SK-N-SH treated with all-trans-retinoic acid at 6 μM for 48 hours (cell line): ENCODE measurements around the gene PCBP1.

Source experiments
- ARNTL ChIP-seq: fragments of 450-650 bp; formaldehyde crosslinking; IDR thresholded peaks from 2 replicates; pipeline ENCODE4 v1.5.0; 2020; ENCODE audit warnings: low read depth, mild to moderate bottlenecking, moderate library complexity, borderline replicate concordance
- CREB5 ChIP-seq: fragments of 250-450 bp; sonication (Bioruptor Pico); IDR thresholded peaks from 2 replicates; pipeline ENCODE4 v1.5.1; 2020; ENCODE audit warnings: low read depth, mild to moderate bottlenecking, moderate library complexity
- ESRRG ChIP-seq: fragments of 250-450 bp; sonication (Bioruptor Pico); IDR thresholded peaks from 2 replicates; pipeline ENCODE4 v1.6.1; 2021; ENCODE audit warnings: mild to moderate bottlenecking
- OSR1 ChIP-seq: fragments of 250-450 bp; sonication (Bioruptor Pico); IDR thresholded peaks from 2 replicates; pipeline ENCODE4 v1.8.0; 2022; ENCODE audit warnings: moderate library complexity, mild to moderate bottlenecking, inconsistent platforms
- PATZ1 ChIP-seq: fragments of 250-450 bp; sonication (Bioruptor Pico); IDR thresholded peaks from 2 replicates; pipeline ENCODE4 v1.8.0; 2020; ENCODE audit warnings: mild to moderate bottlenecking, moderate library complexity, borderline replicate concordance
- TCF4 ChIP-seq: fragments of 250-450 bp; sonication (Bioruptor Pico); IDR thresholded peaks from 2 replicates; pipeline ENCODE4 v1.8.0; 2021; ENCODE audit warnings: mild to moderate bottlenecking, moderate library complexity, borderline replicate concordance
- ZNF565 ChIP-seq: fragments of 450-650 bp; formaldehyde crosslinking; conservative IDR thresholded peaks from 2 replicates; pipeline ENCODE4 v1.5.0; 2020; ENCODE audit warnings: low read depth, mild to moderate bottlenecking, moderate library complexity
- ZNF8 ChIP-seq: fragments of 450-650 bp; formaldehyde crosslinking; IDR thresholded peaks from 2 replicates; pipeline ENCODE4 v1.5.0; 2020; ENCODE audit warnings: mild to moderate bottlenecking, moderate library complexity

DNA sequence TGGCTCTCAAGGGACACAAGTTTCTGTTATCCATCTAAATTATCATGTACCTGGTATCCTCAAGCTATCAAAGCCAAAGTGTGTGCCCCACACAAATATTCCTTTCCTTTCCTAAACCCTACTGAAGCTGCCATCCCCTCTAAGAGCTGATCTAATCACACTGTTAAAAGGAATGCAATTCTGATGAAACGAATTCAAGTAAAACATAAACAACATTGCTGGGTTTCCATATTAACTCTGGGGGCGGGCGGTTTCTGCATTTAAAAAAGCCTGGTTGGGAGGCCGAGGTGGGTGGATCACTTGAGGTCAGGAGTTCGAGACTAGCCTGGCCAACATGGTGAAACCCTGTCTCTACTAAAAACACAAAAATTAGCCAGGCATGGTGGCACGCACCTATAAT, 41.9 kb upstream of the PCBP1 start:
- TF ChIP-seq ZNF565 (CRISPR knock-in tag) (no peak), PATZ1 (CRISPR knock-in tag) (no peak), TCF4 (no peak), ARNTL (no peak), ZNF8 (CRISPR knock-in tag) (no peak), CREB5 (CRISPR knock-in tag) (no peak), OSR1 (CRISPR knock-in tag) (no peak), ESRRG (CRISPR knock-in tag) (no peak)
